HT1080 (cell line): Measurements from ENCODE around the gene MFSD11. TPM values are rescaled to one million over a fixed set of nuclear protein-coding genes. Genes with fewer than 3 reads are reported as not detected.
"Not testable (repeated sequence)": the region's sequence is repeated elsewhere in the genome, so short reads cannot be mapped to it uniquely, and the experiment has no call there.

Source experiments
- DNase-seq: peaks from one replicate; pipeline ENCODE4 v3.0.0-alpha.2; 2015; ENCODE audit warnings: low read depth
- total RNA-seq: library from RNA; depleted of rRNA; stranded (reverse); fragments of >200 nt; shearing (Covaris generic); gene quantifications from 2 replicates; pipeline ENCODE4 v1.2.3, GENCODE V29; 2014

The MFSD11 gene
- total RNA-seq, 1 experiment from 2014 or later, result 20.0 TPM

GRCh38 chr17:76796081-76796480, 58.2 kb downstream of the MFSD11 start:
- no peak for DNase-seq

DNA sequence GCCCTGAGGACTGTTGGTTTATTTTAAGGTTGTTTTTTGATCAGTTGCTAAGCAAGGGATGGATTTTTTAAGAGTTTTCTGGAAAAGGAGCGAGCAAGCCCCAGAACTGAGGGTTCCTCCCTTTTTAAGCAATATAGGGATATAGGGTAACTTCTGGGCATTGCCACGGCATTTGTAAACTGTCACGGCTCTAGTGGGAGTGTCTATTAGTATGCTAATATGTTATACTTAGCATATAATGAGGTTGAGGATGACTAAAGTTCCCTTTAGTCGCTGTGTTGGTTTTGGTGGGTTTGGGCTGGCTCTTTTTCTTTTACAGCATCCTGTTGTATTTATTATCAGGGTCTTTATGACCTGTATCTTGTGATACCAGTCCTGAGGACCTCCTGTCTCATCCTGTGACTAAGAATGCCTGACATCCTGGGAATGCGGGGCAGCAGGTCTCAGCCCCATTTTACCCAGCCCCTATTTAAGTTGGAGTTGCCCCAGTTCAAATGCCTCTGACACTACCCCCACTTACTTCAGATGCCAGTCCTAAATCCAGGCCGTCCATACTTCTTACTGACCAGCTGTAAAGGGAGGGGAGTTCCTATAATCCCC, 59.4 kb downstream of the MFSD11 start:
- peak; percentile 36 for DNase-seq

DNA sequence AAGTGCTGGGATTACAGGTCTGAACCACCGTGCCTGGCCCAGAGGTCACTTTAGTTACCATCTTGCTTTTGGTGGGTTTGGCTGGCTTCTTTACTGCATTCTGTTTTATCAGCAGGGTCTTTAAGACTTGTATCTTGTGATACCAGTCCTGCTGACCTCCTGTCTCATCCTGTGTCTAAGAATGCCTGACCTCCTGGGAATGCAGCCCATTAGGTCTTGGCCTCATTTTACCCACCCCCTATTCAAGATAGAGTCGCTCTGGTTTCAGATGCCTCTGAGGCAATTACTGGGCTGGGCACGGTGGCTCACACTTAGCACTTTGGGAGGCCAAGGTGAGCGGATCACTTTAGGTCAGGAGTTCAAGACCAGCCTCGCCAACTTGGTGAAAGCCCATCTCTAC, 63.8 kb downstream of the MFSD11 start:
- no peak for DNase-seq

GRCh38 chr17:76805319-76805718, 67.4 kb downstream of the MFSD11 start:
- no peak for DNase-seq

DNA sequence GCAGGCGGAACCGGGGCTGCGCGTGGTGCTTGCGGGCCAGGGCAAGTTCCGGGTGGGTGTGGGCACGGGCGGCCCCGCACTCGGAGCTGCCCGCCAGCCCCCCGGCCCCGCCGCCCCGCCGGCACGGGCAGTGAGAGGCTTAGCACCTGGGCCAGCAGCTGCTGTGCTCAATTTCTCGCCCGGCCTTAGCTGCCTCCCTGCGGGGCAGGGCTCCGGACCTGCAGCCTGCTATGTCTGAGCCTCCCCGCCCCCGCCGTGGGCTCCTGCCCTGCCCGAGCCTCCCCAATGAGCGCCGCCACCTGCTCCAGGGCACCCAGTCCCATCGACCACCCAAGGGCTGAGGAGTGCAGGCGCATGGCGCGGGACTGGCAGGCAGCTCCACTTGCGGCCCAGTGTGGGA, 68.2 kb downstream of the MFSD11 start:
- not testable (repeated sequence) for DNase-seq

DNA sequence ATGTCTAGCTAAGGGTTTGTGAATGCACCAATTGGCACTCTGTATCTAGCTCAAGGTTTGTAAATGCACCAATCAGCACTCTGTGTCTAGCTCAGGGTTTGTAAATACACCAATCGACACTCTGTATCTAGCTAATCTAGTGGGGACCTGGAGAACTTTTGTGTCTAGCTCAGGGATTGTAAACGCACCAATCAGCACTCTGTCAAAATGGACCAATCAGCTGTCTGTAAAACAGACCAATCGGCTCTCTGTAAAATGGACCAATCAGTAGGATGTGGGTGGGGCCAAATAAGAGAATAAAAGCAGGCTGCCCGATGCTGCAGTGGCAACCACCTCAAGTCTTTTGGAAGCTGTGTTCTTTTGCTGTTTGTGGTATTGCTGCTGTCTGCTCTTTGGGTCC, 68.8 kb downstream of the MFSD11 start:
- not testable (repeated sequence) for DNase-seq

GRCh38 chr17:76808326-76808725, 70.4 kb downstream of the MFSD11 start:
- no peak for DNase-seq

- DNase-seq, result no peak
Measured at GRCh38 chr17:76810956-76811355, 73.0 kb downstream of the MFSD11 start.

DNA sequence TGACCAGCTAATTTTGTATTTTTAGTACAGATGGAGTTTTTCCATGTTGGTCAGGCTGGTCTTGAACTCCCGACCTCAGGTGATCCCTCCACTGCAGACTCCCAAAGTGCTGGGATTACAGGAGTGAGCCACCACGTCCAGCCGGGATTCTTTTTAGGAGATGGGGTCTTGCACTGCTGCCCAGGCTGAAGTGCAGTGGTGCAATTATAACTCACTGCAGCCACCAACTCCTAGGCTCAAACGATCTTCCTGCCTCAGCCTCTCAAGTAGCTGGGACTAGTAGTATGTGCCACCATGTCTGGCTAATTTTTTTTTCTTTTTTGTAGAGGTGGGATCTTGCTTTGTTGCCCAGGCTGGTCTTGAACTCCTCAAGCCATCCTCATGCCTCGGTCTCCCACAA, 73.9 kb downstream of the MFSD11 start:
- no peak for DNase-seq

DNA sequence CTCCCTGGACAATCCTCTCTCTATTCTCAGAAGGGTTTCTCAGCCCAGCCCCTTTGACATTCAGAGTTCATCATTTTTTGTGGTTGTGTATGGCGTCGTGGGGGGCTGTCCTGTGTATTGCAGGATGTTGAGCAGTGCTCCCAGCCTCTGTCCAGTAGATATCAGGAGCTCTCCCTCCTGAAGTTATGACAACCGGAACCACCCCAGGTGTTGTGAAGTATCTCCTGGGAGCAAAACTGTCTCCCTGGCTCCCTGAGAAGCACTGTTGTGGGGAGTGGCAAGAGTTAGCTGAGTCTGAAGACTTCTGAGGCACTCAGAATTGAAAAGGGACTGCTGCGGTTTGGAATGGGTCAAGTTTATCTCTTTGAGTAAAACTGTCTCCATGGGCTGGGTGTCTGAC, 74.3 kb downstream of the MFSD11 start:
- DNase-seq, result no peak

GRCh38 chr17:76812968-76813367, 75.0 kb downstream of the MFSD11 start:
- no peak for DNase-seq

DNA sequence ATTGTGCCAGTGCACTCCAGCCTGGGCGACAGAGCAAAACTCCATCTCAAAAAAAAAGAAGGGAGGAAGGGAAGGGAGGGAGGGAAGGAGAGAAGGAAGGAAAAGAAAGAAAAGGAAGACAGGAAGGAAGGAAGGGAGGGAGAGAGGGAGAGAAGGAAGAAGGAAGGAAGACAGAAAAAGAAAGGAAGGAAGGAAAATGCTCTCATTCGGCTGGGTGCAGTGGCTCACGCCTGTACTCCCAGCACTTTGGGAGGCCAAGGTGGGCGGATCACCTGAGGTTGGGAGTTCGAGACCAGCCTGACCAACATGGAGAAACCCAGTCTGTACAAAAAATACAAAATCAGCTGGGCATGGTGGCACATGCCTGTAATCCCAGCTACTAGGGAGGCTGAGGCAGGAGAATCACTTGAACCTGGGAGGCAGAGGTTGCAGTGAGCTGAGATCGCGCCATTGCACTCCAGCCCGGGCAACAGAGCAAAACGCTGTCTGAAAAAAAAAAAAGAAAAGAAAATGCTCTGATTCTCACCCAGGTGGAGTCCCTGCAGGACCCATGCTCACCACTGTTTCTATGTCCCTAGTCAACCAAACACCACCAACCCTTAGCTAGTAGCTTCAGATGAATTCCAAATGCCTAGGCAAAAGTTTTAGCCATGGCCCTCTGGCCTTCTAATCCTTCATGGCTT, 78.1 kb downstream of the MFSD11 start:
- not testable (repeated sequence) for DNase-seq

- DNase-seq, result peak; percentile 71
Measured at GRCh38 chr17:76816590-76817135, 78.7 kb downstream of the MFSD11 start.

DNA sequence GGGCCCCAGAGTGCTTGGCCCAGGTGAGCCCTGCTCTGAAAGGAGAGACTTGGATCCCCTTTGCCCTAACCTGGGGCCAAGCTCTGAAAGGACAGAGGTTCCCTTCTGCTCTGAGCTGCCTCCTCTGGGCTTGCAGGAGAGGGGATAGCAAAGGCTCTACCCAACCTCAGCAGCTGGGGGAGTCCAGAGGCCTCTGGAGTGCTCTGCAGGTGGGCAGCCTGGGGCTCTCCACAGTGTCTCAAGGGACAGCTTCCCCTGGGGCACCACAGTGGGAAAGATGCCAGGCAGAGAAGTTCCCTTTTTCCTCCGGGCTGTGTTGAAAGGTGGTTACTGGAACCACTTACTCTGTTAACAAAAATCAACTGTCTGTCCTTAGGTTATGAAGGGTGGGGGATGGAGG, 82.1 kb downstream of the MFSD11 start:
- DNase-seq, result no peak

- DNase-seq, result no peak
Measured at GRCh38 chr17:76820561-76820960, 82.6 kb downstream of the MFSD11 start.

DNA sequence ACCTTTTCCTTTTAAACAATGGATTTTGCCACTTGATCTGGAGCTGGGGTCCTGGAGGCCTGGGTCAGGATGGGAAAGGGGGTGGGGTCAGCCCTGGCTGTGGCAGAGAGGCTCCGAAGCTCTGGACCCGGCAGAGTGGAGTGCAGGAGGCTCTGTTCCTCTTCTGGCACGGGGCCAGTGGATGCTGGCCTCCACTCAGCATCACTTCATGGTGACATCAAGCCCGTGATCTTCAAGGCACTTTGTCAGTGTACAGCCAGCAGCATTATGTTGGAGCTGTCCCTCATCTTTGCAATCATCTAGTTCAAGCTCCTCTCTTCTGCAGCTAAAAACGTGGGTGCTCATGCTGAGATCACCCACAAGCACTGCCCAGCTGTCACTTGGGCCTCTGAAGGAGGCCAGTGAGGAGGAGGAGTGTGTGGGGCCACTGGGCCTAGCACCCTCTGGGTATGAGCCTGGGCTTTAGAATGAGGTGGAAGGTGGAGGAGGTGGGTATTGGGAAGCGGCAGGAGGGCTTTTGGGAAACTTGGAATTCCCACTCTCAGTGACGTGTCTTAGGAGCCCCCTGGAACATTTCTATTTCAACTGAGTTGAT, 84.4 kb downstream of the MFSD11 start:
- DNase-seq, result no peak

DNA sequence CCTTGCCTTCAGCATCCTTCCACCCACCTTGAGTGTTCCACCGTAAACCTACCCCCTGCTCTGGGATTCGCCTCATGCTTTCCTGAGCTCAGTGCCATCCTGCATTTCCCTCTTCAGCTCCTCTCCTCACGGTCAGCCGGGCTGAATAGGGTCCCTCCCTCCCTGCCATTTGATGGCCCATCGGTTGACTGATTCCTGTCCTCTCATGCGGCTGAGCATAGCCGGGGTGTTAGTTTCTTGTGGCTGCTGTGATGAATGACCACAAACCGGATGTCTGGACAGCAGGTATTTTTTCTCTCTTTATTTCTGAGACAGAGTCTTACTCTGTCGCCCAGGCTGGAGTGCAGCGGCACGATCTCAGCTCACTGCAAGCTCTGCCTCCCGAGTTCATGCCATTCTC, 86.2 kb downstream of the MFSD11 start:
- DNase-seq, result peak; percentile 54

DNA sequence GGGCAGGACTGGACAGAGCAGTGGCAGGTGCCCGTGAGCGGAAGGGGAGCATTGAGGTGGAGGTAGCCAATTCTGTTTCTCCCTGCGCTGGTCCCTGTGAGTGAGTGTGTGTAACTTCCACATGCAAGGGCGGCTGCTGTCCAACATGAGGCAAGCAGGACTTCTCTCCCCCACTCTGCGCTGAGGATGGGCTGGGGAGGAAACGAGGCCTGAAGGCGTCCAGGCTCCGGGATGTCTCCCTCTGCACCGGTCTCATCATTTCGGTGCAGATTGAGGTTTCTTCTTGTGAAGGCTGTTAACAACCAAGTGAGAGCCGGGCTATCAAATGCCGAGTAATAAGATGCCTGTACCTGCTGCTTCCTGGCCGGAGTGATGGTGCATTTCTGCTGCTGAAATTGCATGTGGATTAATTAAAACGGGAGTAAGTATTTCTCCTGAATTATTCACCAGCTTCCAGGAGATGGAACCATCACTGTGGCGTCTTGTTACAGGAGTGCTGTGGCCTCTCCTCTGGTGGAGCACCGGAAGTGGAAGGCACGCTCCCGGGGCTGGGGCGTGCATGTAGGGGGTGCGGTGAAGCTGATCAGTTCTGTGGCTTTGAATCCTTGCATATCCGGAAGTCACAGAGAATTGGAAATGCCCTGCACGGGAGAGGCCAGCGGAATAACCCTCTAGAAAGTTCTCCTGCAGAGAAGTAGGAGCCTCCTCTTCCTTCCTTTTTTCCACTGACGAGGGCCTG, 88.6 kb downstream of the MFSD11 start:
- no peak for DNase-seq

DNA sequence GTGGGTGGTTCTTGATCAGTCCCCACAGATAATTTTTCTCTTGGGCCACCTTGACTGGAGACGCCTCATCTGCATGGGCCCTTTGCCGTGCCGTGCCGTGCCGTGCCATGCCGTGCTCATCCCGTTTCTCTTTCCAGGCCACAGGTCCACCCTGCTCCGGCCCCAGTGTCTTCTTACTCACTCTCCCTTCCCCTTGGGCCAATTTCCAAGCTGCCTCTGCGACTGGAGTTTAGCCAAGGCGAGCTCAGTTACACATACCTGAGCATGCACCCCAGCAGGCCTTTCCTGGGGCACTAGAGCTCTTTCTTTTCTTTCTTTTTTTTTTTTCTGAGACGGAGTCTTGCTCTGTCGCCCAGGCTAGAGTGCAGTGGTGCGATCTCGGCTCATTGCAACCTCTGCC, 89.8 kb downstream of the MFSD11 start:
- DNase-seq, result no peak
